HUES64 (cell line): Measurements from ENCODE around the gene NALCN.

Experiments used
- H3K27ac ChIP-seq: 2 replicates; pipeline ENCODE4 v1.7.0; 2013; ENCODE audit warnings: low read depth, low read length, inconsistent platforms
- H3K27me3 ChIP-seq: 2 replicates; pipeline ENCODE4 v1.6.1; 2013; ENCODE audit warnings: mild to moderate bottlenecking, low read length; ENCODE audit not compliant: insufficient read depth
- H3K36me3 ChIP-seq: 2 replicates; pipeline ENCODE4 v1.6.1; 2013; ENCODE audit warnings: mild to moderate bottlenecking, low read length; ENCODE audit not compliant: insufficient read depth
- H3K4me1 ChIP-seq: 2 replicates; pipeline ENCODE4 v1.6.1; 2013; ENCODE audit warnings: mild to moderate bottlenecking, low read length, moderate library complexity; ENCODE audit not compliant: insufficient read depth
- H3K4me3 ChIP-seq: 2 replicates; pipeline ENCODE4 v1.5.1; 2013; ENCODE audit warnings: mild to moderate bottlenecking, low read length, moderate library complexity
- H3K9ac ChIP-seq: 2 replicates; pipeline ENCODE4 v1.6.1; 2013; ENCODE audit warnings: mild to moderate bottlenecking, low read depth, low read length
- H3K9me3 ChIP-seq: 2 replicates; pipeline ENCODE4 v1.6.1; 2013; ENCODE audit warnings: low read depth, low read length; ENCODE audit not compliant: insufficient read depth
- WGBS: fragments of 150-250, 120-280 bp; methylation state at CpG from one replicate; pipeline ENCODE4 v1.1.7; 2013; ENCODE audit warnings: missing lambda C conversion rate; 5-methylcytosine and 5-hydroxymethylcytosine counted together

NALCN gene

GRCh38 chr13:101025519-101025918, 390.8 kb downstream of the NALCN start:
- Histone ChIP-seq H3K27me3 (no peaks in the 10 kb centered on the region), H3K4me1 (0 out of 2 replicates have a peak, but pooled peaks cover 3% of the 10 kb centered on the region), H3K9me3 (no peaks in the 10 kb centered on the region), H3K27ac (no peak overlapping the region), H3K4me3 (no peak overlapping the region), H3K9ac (no peak overlapping the region), H3K36me3 (no peaks in the 10 kb centered on the region)
- WGBS: 89% methylated on average over 9 of the region's 9 CpGs

GRCh38 chr13:101019126-101019525, 397.2 kb downstream of the NALCN start:
- Histone ChIP-seq H3K27ac (no peak overlapping the region), H3K27me3 (no peaks in the 10 kb centered on the region), H3K4me1 (no peaks in the 10 kb centered on the region), H3K36me3 (no peaks in the 10 kb centered on the region), H3K9me3 (no peaks in the 10 kb centered on the region), H3K9ac (no peak overlapping the region), H3K4me3 (no peak overlapping the region)
- 93% methylated on average over 1 of the region's 1 CpG for WGBS

GRCh38 chr13:101018720-101019119, 397.6 kb downstream of the NALCN start:
- H3K27ac ChIP-seq: no peak overlapping the region
- no peaks in the 10 kb centered on the region for H3K4me1 ChIP-seq
- H3K9me3 ChIP-seq: no peaks in the 10 kb centered on the region
- no peaks in the 10 kb centered on the region for H3K27me3 ChIP-seq
- 72% methylated on average over 7 of the region's 7 CpGs for WGBS
- no peaks in the 10 kb centered on the region for H3K36me3 ChIP-seq
- H3K4me3 ChIP-seq: no peak overlapping the region
- H3K9ac ChIP-seq: no peak overlapping the region

- H3K27ac ChIP-seq: no peak overlapping the region
- H3K27me3 ChIP-seq: no peaks in the 10 kb centered on the region
- H3K4me1 ChIP-seq: no peaks in the 10 kb centered on the region
- H3K4me3 ChIP-seq: no peak overlapping the region
- H3K9me3 ChIP-seq: no peaks in the 10 kb centered on the region
- 94% methylated on average over 7 of the region's 8 CpGs for WGBS
- no peak overlapping the region for H3K9ac ChIP-seq
- no peaks in the 10 kb centered on the region for H3K36me3 ChIP-seq
These were observed 399.0 kb downstream of the NALCN start for GRCh38 chr13:101017123-101017872.

- no peak overlapping the region for H3K27ac ChIP-seq
- H3K9me3 ChIP-seq: no peaks in the 10 kb centered on the region
- H3K4me3 ChIP-seq: no peak overlapping the region
- no peak overlapping the region for H3K9ac ChIP-seq
- no peaks in the 10 kb centered on the region for H3K4me1 ChIP-seq
- H3K27me3 ChIP-seq: no peaks in the 10 kb centered on the region
- 94% methylated on average over 7 of the region's 7 CpGs for WGBS
- no peaks in the 10 kb centered on the region for H3K36me3 ChIP-seq
These were observed 399.8 kb downstream of the NALCN start for GRCh38 chr13:101016475-101016874.

- Histone ChIP-seq H3K27ac (no peak overlapping the region), H3K9ac (no peak overlapping the region), H3K4me1 (peaks cover 13% of the 10 kb centered on the region), H3K36me3 (no peaks in the 10 kb centered on the region), H3K9me3 (no peaks in the 10 kb centered on the region), H3K4me3 (no peak overlapping the region), H3K27me3 (no peaks in the 10 kb centered on the region)
- WGBS: 96% methylated on average over 5 of the region's 5 CpGs
These were observed 403.1 kb downstream of the NALCN start for GRCh38 chr13:101013245-101013644.

GRCh38 chr13:101010100-101010499, 406.2 kb downstream of the NALCN start:
- no peaks in the 10 kb centered on the region for H3K9me3 ChIP-seq
- H3K9ac ChIP-seq: no peak overlapping the region
- H3K4me1 ChIP-seq: peaks cover 13% of the 10 kb centered on the region
- no peak overlapping the region for H3K27ac ChIP-seq
- no peaks in the 10 kb centered on the region for H3K36me3 ChIP-seq
- no peaks in the 10 kb centered on the region for H3K27me3 ChIP-seq
- 58% methylated on average over 1 of the region's 2 CpGs for WGBS
- no peak overlapping the region for H3K4me3 ChIP-seq

GRCh38 chr13:101007245-101007644, 409.1 kb downstream of the NALCN start:
- WGBS: 89% methylated on average over 1 of the region's 2 CpGs
- Histone ChIP-seq H3K36me3 (no peaks in the 10 kb centered on the region), H3K27ac (no peak overlapping the region), H3K4me1 (peaks cover 18% of the 10 kb centered on the region), H3K9me3 (no peaks in the 10 kb centered on the region), H3K4me3 (no peak overlapping the region), H3K9ac (no peak overlapping the region), H3K27me3 (no peaks in the 10 kb centered on the region)
